PFSK-1 (cell line): ENCODE data around the gene LEFTY2.

Experiments
- FOXP2 ChIP-seq: optimal IDR thresholded peaks from 2 replicates; pipeline ENCODE3; 2011; ENCODE audit warnings: borderline replicate concordance, control low read depth, inconsistent platforms; ENCODE audit not compliant: insufficient read depth; ENCODE audit errors: extremely low read length, extremely low read depth
- POLR2AphosphoS5 ChIP-seq: IDR thresholded peaks from 2 replicates; pipeline ENCODE4 v1.6.1; 2012; ENCODE audit warnings: low read depth, mild to moderate bottlenecking, control low read depth, low read length, moderate library complexity
- REST ChIP-seq, 2 experiments: IDR thresholded peaks; 2 replicates each; pipeline versions ENCODE4 v1.6.1 to v1.8.0; 2011 to 2012; ENCODE audit warnings: low read depth in 2 of 2, low read length in 2 of 2, control low read depth in 1 of 2, inconsistent platforms in 1 of 2, mild to moderate bottlenecking in 1 of 2, moderate library complexity in 1 of 2; ENCODE audit not compliant: insufficient read depth in 1 of 2
- SIN3A ChIP-seq: IDR thresholded peaks from 2 replicates; pipeline ENCODE4 v1.6.1; 2012; ENCODE audit warnings: mild to moderate bottlenecking, low read length, moderate library complexity, borderline replicate concordance; ENCODE audit not compliant: insufficient read depth
- TAF1 ChIP-seq: IDR thresholded peaks from 2 replicates; pipeline ENCODE4 v1.6.1; 2012; ENCODE audit warnings: low read length, control low read depth, borderline replicate concordance; ENCODE audit not compliant: insufficient read depth

LEFTY2 gene

DNA sequence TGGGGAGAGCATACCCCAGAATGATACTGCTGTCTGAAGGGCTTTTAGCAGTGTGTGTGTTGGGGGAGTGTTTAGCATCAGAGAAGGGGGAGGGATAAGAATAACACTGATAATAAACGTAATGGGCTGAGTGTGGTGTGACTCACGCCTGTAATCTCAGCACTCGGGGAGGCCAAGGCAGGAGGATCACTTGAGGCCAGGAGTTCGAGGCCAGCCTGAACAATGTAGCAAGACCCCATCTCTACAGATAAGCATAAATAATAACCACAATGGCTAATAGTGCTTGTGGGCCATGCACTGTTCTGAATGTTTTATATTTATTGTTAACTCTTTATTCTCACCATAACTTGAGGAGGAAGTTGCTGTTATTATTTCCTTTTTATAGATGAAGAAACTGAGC, 2.6 kb upstream of the LEFTY2 start:
- TF ChIP-seq FOXP2: no peak
- TF ChIP-seq REST (IDR thresholded peaks at IDR 0.05; ENCODE audit: insufficient read depth in 1 of 2, low read depth in 2 of 2, low read length in 2 of 2): no peak
- TF ChIP-seq TAF1: no peak
- TF ChIP-seq SIN3A: no peak
- TF ChIP-seq POLR2AphosphoS5: no peak

GRCh38 chr1:225942574-225942973, 1.6 kb upstream of the LEFTY2 start:
- no peak for TF ChIP-seq SIN3A
- TF ChIP-seq POLR2AphosphoS5: no peak
- no peak for TF ChIP-seq TAF1
- TF ChIP-seq REST (IDR thresholded peaks at IDR 0.05; ENCODE audit: insufficient read depth in 1 of 2, low read depth in 2 of 2, low read length in 2 of 2): no peak
- TF ChIP-seq FOXP2: no peak

GRCh38 chr1:225941942-225942222, 862 bp upstream of the LEFTY2 start:
- TF ChIP-seq FOXP2: no peak

DNA sequence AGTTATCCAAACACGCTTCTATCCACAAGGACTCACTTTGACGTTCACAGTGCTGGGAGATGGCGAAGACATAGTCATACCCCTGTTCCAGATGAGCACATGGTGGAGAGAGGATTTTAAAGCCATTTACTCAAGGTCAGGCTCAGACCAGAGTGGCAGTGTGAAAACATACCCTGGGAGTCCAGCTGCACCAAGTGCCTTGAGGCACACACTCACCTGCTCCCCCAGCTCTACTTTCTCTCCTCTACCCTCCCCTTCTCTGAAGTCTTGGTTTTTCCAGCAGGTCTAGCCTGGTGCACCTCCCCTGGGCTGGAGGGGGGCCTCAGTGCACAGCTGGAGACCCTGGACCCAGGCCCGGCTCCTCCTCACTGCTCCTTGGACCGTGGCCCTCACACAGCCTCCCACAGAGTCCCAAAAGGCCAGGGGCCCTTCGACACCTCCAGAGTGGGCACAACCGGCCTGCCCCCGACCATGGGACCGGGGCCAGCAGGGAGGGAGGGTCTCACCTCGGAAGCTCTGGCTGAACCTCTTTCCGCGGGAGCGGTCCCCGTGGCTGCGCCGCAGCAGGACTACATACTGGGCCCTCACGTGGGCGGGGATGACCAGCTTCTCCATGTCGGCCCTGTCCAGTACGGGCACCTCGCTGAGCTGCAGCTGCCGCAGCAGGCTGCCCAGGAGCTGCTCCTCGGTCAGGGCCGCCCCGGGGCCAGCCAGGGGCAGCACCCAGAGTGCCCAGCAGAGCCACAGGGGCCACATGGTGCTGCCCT, 452 bp downstream of the LEFTY2 start:
- TF ChIP-seq SIN3A (no peak), POLR2AphosphoS5 (no peak), TAF1 (no peak), FOXP2 (no peak), REST (IDR thresholded peaks at IDR 0.05; ENCODE audit: insufficient read depth in 1 of 2, low read depth in 2 of 2, low read length in 2 of 2) (no peak)

- TF ChIP-seq POLR2AphosphoS5 (no peak), SIN3A (no peak), TAF1 (no peak)
These were observed 3.7 kb downstream of the LEFTY2 start for GRCh38 chr1:225937048-225937968.

- TF ChIP-seq SIN3A: no peak
- no peak for TF ChIP-seq POLR2AphosphoS5
- TF ChIP-seq REST (IDR thresholded peaks at IDR 0.05; ENCODE audit: insufficient read depth in 1 of 2, low read depth in 2 of 2, low read length in 2 of 2): no peak
- no peak for TF ChIP-seq TAF1
- no peak for TF ChIP-seq FOXP2
These were observed 4.5 kb downstream of the LEFTY2 start for GRCh38 chr1:225936523-225936922.
